ENCODE measurements around the gene SHKBP1. TPM values are rescaled to one million over a fixed set of nuclear protein-coding genes. Genes with fewer than 3 reads are reported as not detected.

Gene SHKBP1
- total and polyA plus RNA-seq, 9 of the 15 experiments (the other 6 are each of a cell fraction or from before 2014, with no cell fraction given): 1.2 to 58.1 (median 22.3) TPM

GRCh38 chr19:40623403-40624251 is 47.0 kb downstream of the SHKBP1 start (continued):
- peak in 1 of 2 experiments; percentile 25 for TF ChIP-seq AFF1 (IDR thresholded peaks at IDR 0.05; ENCODE audit: low read depth in 1 of 2, partially characterized antibody in 2 of 2)
- peak; percentile 86 for TF ChIP-seq TFAP4 (CRISPR knock-in tag; IDR thresholded peaks at IDR 0.05; ENCODE audit: borderline replicate concordance)
- TF ChIP-seq THRAP3 (IDR thresholded peaks at IDR 0.05; ENCODE audit: borderline replicate concordance): no peak
- TF ChIP-seq HDAC2 (IDR thresholded peaks at IDR 0.05): 0 out of 2 replicates have a peak, but pooled peaks have one; percentile 61
- TF ChIP-seq ZFX (CRISPR knock-in tag; IDR thresholded peaks at IDR 0.05): 0 out of 2 replicates have a peak, but pooled peaks have one; percentile 12
- TF ChIP-seq ZNF695 (CRISPR knock-in tag; IDR thresholded peaks at IDR 0.05): no peak
- TF ChIP-seq NRF1 (conservative IDR thresholded peaks at IDR 0.05 in 1 of 2, IDR thresholded peaks at IDR 0.05 in 1 of 2): peak; percentile 80 to 84
- TF ChIP-seq SMAD4 (CRISPR knock-in tag; conservative IDR thresholded peaks at IDR 0.05): peak; percentile 80
- no peak for TF ChIP-seq E2F1 (CRISPR knock-in tag; IDR thresholded peaks at IDR 0.05)
- TF ChIP-seq DPF2 (IDR thresholded peaks at IDR 0.05): peak; percentile 81
- peak; percentile 22; the same call in 1 of the 2 replicates for TF ChIP-seq LEF1 (IDR thresholded peaks at IDR 0.05)
- TF ChIP-seq PBX2 (CRISPR knock-in tag; IDR thresholded peaks at IDR 0.05; ENCODE audit: low read depth): no peak
- 0 out of 2 replicates have a peak, but pooled peaks have one; percentile 10 for TF ChIP-seq PBX2 (tag; conservative IDR thresholded peaks at IDR 0.05; ENCODE audit: low read depth)
- no peak for TF ChIP-seq ZNF655 (CRISPR knock-in tag; IDR thresholded peaks at IDR 0.05)
- TF ChIP-seq EGR1 (conservative IDR thresholded peaks at IDR 0.05): peak; percentile 93
- TF ChIP-seq POLR2G (IDR thresholded peaks at IDR 0.05; ENCODE audit: low read depth, low read length): peak; percentile 59

Measured in K562 (cell line).